Chondrocyte (in vitro differentiated cells): ENCODE measurements around the gene HS6ST3. TPM values are rescaled to one million over a fixed set of nuclear protein-coding genes. Genes with fewer than 3 reads are reported as not detected.

Source experiments
- DNase-seq: peaks from one replicate; pipeline ENCODE4 v3.0.0; 2021; ENCODE audit warnings: mixed read lengths, low spot score
- H3K27ac Mint-ChIP-seq: one replicate; pipeline ENCODE4 v1.8.0; 2021; ENCODE audit warnings: mild to moderate bottlenecking, moderate library complexity, mixed read lengths; ENCODE audit not compliant: unreplicated experiment
- H3K27me3 Mint-ChIP-seq: 2 replicates; pipeline ENCODE4 v1.8.0; 2021; ENCODE audit warnings: low read depth, mixed read lengths
- H3K36me3 Mint-ChIP-seq: 2 replicates; pipeline ENCODE4 v1.8.0; 2021; ENCODE audit warnings: low read depth, mixed read lengths
- H3K4me1 Mint-ChIP-seq: 2 replicates; pipeline ENCODE4 v1.8.0; 2021; ENCODE audit warnings: low read depth, mild to moderate bottlenecking, mixed read lengths
- H3K4me3 Mint-ChIP-seq: one replicate; pipeline ENCODE4 v1.8.0; 2021; ENCODE audit warnings: mild to moderate bottlenecking, moderate library complexity, mixed read lengths; ENCODE audit not compliant: unreplicated experiment
- H3K9me3 Mint-ChIP-seq: 2 replicates; pipeline ENCODE4 v1.8.0; 2021; ENCODE audit warnings: low read depth, mixed read lengths
- CTCF ChIP-seq: fragments of 200-600 bp; sonication (generic); IDR thresholded peaks from 2 replicates; pipeline ENCODE4 v1.5.0; 2021; ENCODE audit warnings: antibody characterized with exemption, mild to moderate bottlenecking, moderate library complexity
- total RNA-seq: library from RNA; stranded (reverse); gene quantifications from 3 replicates; pipeline ENCODE4 v1.2.1, GENCODE V29; 2021

HS6ST3 gene
- total RNA-seq, 1 donor from 2014 or later: not detected

DNA sequence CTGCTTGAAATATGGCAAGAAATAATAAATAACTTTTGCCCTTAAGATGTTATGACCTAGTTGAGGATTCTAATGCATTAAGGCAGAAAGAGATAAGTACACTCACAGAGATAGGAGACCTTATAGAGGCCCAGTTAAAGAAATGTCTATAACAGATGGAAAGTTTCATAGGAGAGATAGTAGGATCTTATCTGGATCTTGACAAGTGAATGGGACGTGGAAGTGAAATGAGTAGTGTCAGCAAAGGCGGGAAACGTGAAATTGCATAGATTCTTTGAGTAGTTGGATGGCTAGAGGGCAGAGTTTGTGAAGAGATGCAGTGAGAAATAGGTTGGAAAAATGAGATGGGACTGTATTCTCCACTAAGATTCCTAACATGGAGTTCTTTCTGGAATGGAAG lies 71.2 kb downstream of the HS6ST3 start:
- H3K4me1 Mint-ChIP-seq: no peaks in the 10 kb centered on the region
- no peak overlapping the region for H3K27ac Mint-ChIP-seq
- no peaks in the 10 kb centered on the region for H3K36me3 Mint-ChIP-seq
- H3K9me3 Mint-ChIP-seq: no peaks in the 10 kb centered on the region
- no peak for TF ChIP-seq CTCF
- no peak overlapping the region for H3K4me3 Mint-ChIP-seq
- H3K27me3 Mint-ChIP-seq: peaks cover 34% of the 10 kb centered on the region
- no peak for DNase-seq

DNA sequence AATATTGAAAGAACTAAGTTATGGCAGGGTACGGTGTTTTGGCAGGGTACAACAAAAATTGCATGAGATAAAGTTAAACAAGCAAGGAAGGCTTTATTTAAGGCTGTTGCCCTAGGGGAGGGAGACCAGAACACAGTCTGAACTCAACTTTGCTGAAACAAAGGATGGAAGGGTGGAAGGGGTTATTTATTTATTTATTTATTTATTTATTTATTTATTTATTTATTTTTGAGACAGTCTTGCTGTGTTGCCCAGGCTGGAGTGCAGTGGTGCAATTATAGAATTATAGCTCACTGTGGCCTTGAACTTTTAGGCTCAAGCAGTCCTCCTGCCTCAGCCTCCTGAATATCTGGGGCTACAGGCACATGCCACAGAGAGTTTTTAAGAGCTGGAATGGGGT lies 75.9 kb downstream of the HS6ST3 start:
- Mint-ChIP-seq H3K36me3 (no peaks in the 10 kb centered on the region), H3K4me1 (no peaks in the 10 kb centered on the region), H3K9me3 (no peaks in the 10 kb centered on the region), H3K27ac (no peak overlapping the region), H3K4me3 (no peak overlapping the region), H3K27me3 (peaks cover 14% of the 10 kb centered on the region)
- no peak for TF ChIP-seq CTCF
- no peak for DNase-seq

DNA sequence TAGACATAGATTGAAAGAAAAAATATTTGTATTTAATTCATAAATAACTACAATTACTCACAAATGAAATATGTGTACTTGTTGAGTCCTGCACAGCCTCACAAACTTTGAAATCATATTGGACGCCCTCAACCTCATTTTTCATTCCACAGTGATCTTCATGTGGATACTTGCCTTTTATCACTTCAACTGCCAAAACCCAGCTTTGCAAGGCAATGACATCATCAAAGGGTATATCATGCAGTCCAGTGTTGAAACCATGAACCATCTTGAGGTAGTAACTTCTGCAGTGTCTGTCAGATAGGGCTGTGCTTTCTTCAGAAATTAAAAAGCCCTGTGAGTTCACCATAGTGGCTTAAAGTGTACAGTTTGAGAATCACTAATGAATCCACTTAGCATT lies 82.2 kb downstream of the HS6ST3 start:
- H3K36me3 Mint-ChIP-seq: no peaks in the 10 kb centered on the region
- H3K27me3 Mint-ChIP-seq: peaks cover 18% of the 10 kb centered on the region
- no peak for DNase-seq
- no peaks in the 10 kb centered on the region for H3K4me1 Mint-ChIP-seq
- no peaks in the 10 kb centered on the region for H3K9me3 Mint-ChIP-seq
- H3K27ac Mint-ChIP-seq: no peak overlapping the region
- H3K4me3 Mint-ChIP-seq: no peak overlapping the region
- no peak for TF ChIP-seq CTCF

DNA sequence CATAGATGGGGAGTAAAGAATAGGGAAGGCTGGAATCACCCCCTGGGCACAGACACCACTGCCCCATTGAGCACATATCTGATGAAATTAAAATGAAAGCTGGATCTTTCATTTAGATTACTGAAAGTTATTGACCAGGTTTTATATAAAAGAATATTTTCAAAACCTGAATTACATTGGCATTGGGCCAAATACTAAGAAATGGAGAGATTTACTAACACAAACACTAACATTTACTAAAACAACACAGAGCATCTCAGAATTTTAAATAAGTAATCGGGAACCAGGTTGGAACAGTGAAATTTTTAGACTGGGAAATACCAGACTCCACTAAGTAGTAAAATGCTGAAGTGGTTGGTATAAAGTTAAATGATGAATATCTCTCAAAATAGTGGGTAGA lies 88.9 kb downstream of the HS6ST3 start:
- H3K27ac Mint-ChIP-seq: no peak overlapping the region
- H3K36me3 Mint-ChIP-seq: no peaks in the 10 kb centered on the region
- TF ChIP-seq CTCF: no peak
- no peak for DNase-seq
- H3K4me1 Mint-ChIP-seq: no peaks in the 10 kb centered on the region
- peaks cover 12% of the 10 kb centered on the region for H3K27me3 Mint-ChIP-seq
- H3K4me3 Mint-ChIP-seq: no peak overlapping the region
- H3K9me3 Mint-ChIP-seq: no peaks in the 10 kb centered on the region

DNA sequence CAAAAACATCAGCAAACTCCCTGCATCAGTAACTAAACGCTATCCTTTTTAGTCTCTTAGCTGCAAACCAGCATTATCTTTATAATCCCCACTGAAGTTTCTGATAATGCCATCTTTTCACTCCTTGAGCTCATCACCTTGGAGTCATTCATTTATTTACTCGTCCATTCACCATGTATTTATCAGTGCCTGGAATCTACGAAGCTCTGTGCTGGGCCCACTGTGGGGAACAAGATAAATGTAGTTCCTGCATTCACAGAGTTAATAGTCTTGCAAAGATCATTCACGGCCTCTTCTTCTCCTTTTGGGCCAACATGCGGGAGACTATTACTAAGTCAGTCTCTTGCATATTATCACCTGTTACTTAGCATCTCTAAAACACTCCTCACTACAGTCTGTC lies 89.4 kb downstream of the HS6ST3 start:
- no peak for TF ChIP-seq CTCF
- no peaks in the 10 kb centered on the region for H3K9me3 Mint-ChIP-seq
- no peaks in the 10 kb centered on the region for H3K36me3 Mint-ChIP-seq
- H3K4me1 Mint-ChIP-seq: no peaks in the 10 kb centered on the region
- peaks cover 13% of the 10 kb centered on the region for H3K27me3 Mint-ChIP-seq
- no peak for DNase-seq
- H3K27ac Mint-ChIP-seq: no peak overlapping the region
- no peak overlapping the region for H3K4me3 Mint-ChIP-seq
